ENCODE results near the gene RALGPS1. TPM values are rescaled to one million over a fixed set of nuclear protein-coding genes. Genes with fewer than 3 reads are reported as not detected.

Gene RALGPS1
- total and polyA plus RNA-seq, 2 of the 8 experiments (the other 6 are each of a cell fraction or from before 2014, with no cell fraction given) = 20.0 to 23.5 TPM

- 95% methylated on average over 11 of the region's 11 CpGs; no CpG with 5 or more reads in 1 of the 2 experiments for WGBS, 2 experiments (ENCODE audit: extremely low coverage in 1 of 2, insufficient coverage in 1 of 2, insufficient read length in 1 of 2, insufficient replicate concordance in 2 of 2, low coverage in 1 of 2, low lambda C conversion rate in 2 of 2, missing lambda C conversion rate in 1 of 2)
- Histone ChIP-seq H3K79me2 (ENCODE audit: control insufficient read depth in 1 of 2, insufficient read depth in 2 of 2, low read length in 2 of 2) (no peaks in the 10 kb centered on the region), H4K8ac (ENCODE audit: extremely low read depth, insufficient read depth, low read length) (no peak overlapping the region), H3K4me3 (ENCODE audit: extremely low read depth in 1 of 4, insufficient read depth in 2 of 4, low read depth in 3 of 4, low read length in 4 of 4) (no peak overlapping the region), H3K4ac (replicated peaks; ENCODE audit: insufficient read length, low read depth, low read length) (no peak overlapping the region), H4K91ac (replicated peaks; ENCODE audit: insufficient read length, low read length) (no peak overlapping the region), H2BK20ac (ENCODE audit: low read length) (no peak overlapping the region), H3K23me2 (ENCODE audit: low read depth, low read length) (no peaks in the 10 kb centered on the region; the same call in 1 of the 2 replicates), H4K5ac (ENCODE audit: insufficient read length, low read depth, low read length) (no peak overlapping the region), H3K18ac (ENCODE audit: extremely low read depth, low read length) (no peak overlapping the region), H3K14ac (ENCODE audit: insufficient read length) (no peak overlapping the region), H3K4me1 (replicated peaks in 1 of 4; ENCODE audit: control insufficient read depth in 3 of 4, insufficient read depth in 4 of 4, low read length in 3 of 4) (peaks cover 0 to 4% (median 2%) of the 10 kb centered on the region in 4 experiments; a peak in 2 of 7 replicates), H2BK5ac (ENCODE audit: low read depth, low read length) (no peak overlapping the region), H2AFZ (ENCODE audit: low read length) (no peak overlapping the region), H3K27ac (ENCODE audit: low read depth, low read length) (no peak overlapping the region), H3K9me3 (ENCODE audit: insufficient read depth in 2 of 2, low read depth in 1 of 2, low read length in 1 of 2) (no peaks in the 10 kb centered on the region), H3K9ac (replicated peaks in 1 of 4; ENCODE audit: extremely low read depth in 1 of 4, low read depth in 3 of 4, low read length in 3 of 4) (no peak overlapping the region), H3K27me3 (replicated peaks in 1 of 4; ENCODE audit: control insufficient read depth in 3 of 4, extremely low read depth in 1 of 4, insufficient read depth in 3 of 4, low read length in 3 of 4) (no peaks in the 10 kb centered on the region), H3K56ac (replicated peaks; ENCODE audit: insufficient read length, low read depth, low read length) (no peak overlapping the region), H2AK5ac (ENCODE audit: low read depth, low read length) (no peak overlapping the region), H3K4me2 (ENCODE audit: insufficient read depth in 1 of 2, low read depth in 2 of 2, low read length in 2 of 2) (no peak overlapping the region), H3K79me1 (ENCODE audit: low read depth, low read length) (no peaks in the 10 kb centered on the region), H2BK15ac (ENCODE audit: low read length) (no peak overlapping the region), H4K20me1 (replicated peaks in 1 of 2; ENCODE audit: control insufficient read depth in 1 of 2, insufficient read depth in 2 of 2, low read length in 2 of 2) (no peaks in the 10 kb centered on the region), H2BK120ac (replicated peaks; ENCODE audit: low read depth, low read length) (no peak overlapping the region), H2BK12ac (ENCODE audit: low read depth, low read length) (0 out of 2 replicates have a peak overlapping the region, but pooled peaks have one; percentile 52), H3K23ac (ENCODE audit: insufficient read length) (no peak overlapping the region), H3K36me3 (ENCODE audit: control insufficient read depth in 2 of 4, insufficient read depth in 4 of 4, low read length in 3 of 4) (no peaks in the 10 kb centered on the region)
- ChIA-PET POLR2A (ENCODE audit: partially characterized antibody) (interaction anchor here (1.1 kb wide), 1 partner anchor 8 kb away, joined by 4 read pairs; no protein-coding TSS in a partner anchor), CTCF (ENCODE audit: partially characterized antibody) (interaction anchor here (0.6 to 0.8 kb wide), 2 partner anchors 129 to 170 kb away, joined by 3 to 4 read pairs; no protein-coding TSS in a partner anchor)
- FAIRE-seq (no peak), DNase-seq (ENCODE audit: low read depth in 1 of 2, low spot score in 2 of 2) (no peak)
- TF ChIP-seq POLR2A (IDR thresholded peaks at IDR 0.05; ENCODE audit: control extremely low read depth in 1 of 2, low read depth in 2 of 2, low read length in 2 of 2) = no peak
- no peak for TF ChIP-seq TAF1 (IDR thresholded peaks at IDR 0.05; ENCODE audit: low read depth, low read length)
- no peak for TF ChIP-seq HDAC6 (IDR thresholded peaks at IDR 0.05; ENCODE audit: low read depth, low read length)
- TF ChIP-seq MAFK (IDR thresholded peaks at IDR 0.05; ENCODE audit: low read depth, low read length) = no peak
- TF ChIP-seq SP1 (IDR thresholded peaks at IDR 0.05; ENCODE audit: low read depth, low read length) = no peak
- no peak for TF ChIP-seq EZH2 (IDR thresholded peaks at IDR 0.05; ENCODE audit: low read depth, low read length, severe bottlenecking)
These were observed 115.0 kb downstream of the RALGPS1 start for GRCh38 chr9:127029548-127029947.

All from H1 (cell line).